A549 (cell line): ENCODE measurements around the gene PSMC6. TPM values are rescaled to one million over a fixed set of nuclear protein-coding genes. Genes with fewer than 3 reads are reported as not detected.

ENCODE experiments used
- ATAC-seq, 2 experiments: fragments of 200-7000 bp in 1 of 2; fragments of >200 bp in 1 of 2; cut with Nextera tagmentation in 1 of 2; cut with Tn5 transposase in 1 of 2; 3 replicates each; pipeline versions ENCODE4 v1.8.0 to v1.9.1; 2018 to 2020; ENCODE audit warnings: mild to moderate bottlenecking in 1 of 2, moderate library complexity in 1 of 2
- CTCF ChIA-PET: fragments of 300-600 bp; sonication (Branson Sonifier 250); formaldehyde crosslinking; extraction: SDS; loops from one replicate; lab custom pipeline; 2021; ENCODE audit warnings: antibody characterized with exemption, inconsistent platforms; lab: Yijun Ruan, JAX
- POLR2A ChIA-PET: fragments of 350-600 bp; formaldehyde crosslinking; extraction: SDS; loops from one replicate; lab custom pipeline; 2021; ENCODE audit warnings: antibody characterized with exemption, inconsistent platforms; lab: Yijun Ruan, JAX
- DNase-seq, 2 experiments: peaks; one replicate each; pipeline versions ENCODE4 v3.0.0 to v3.0.0-alpha.2; 2011 to 2016; ENCODE audit warnings: low read depth in 1 of 2, low spot score in 1 of 2
- FAIRE-seq: peaks from 2 replicates; lab custom pipeline; 2011; peaks lifted over from hg19 to GRCh38; lab: Jason Lieb, UNC
- H3K27ac ChIP-seq, 2 experiments: fragments of >200 bp; sonication (Bioruptor Twin); formaldehyde crosslinking; 3 replicates each; pipeline ENCODE4 v1.5.1; 2016 to 2017
- H3K4me1 ChIP-seq: fragments of >200 bp; sonication (Bioruptor Twin); formaldehyde crosslinking; 3 replicates; pipeline ENCODE4 v1.6.1; 2016
- H3K4me2 ChIP-seq: fragments of >200 bp; sonication (Bioruptor Twin); formaldehyde crosslinking; 3 replicates; pipeline ENCODE4 v1.6.1; 2016
- H3K4me3 ChIP-seq: fragments of >200 bp; sonication (Bioruptor Twin); formaldehyde crosslinking; 3 replicates; pipeline ENCODE4 v1.5.1; 2016
- H3K9me3 ChIP-seq: fragments of >200 bp; sonication (Bioruptor Twin); formaldehyde crosslinking; 3 replicates; pipeline ENCODE4 v1.6.1; 2016
- BHLHE40 ChIP-seq: IDR thresholded peaks from 2 replicates; pipeline ENCODE4 v1.6.1; 2012; ENCODE audit warnings: low read depth, low read length, inconsistent platforms
- CTCF ChIP-seq: fragments of >200 bp; sonication (Bioruptor Twin); formaldehyde crosslinking; IDR thresholded peaks from 3 replicates; pipeline ENCODE4 v1.5.1; 2016
- EHMT2 ChIP-seq: fragments of 200-600 bp; sonication (generic); IDR thresholded peaks from 2 replicates; pipeline ENCODE4 v1.6.1; 2016; ENCODE audit warnings: antibody characterized with exemption, low read depth, mild to moderate bottlenecking, moderate library complexity
- FOSB ChIP-seq: fragments of 250-450 bp; sonication (Bioruptor Pico); IDR thresholded peaks from 2 replicates; pipeline ENCODE4 v1.5.0; 2020; ENCODE audit warnings: mild to moderate bottlenecking, moderate library complexity
- FOSL2 ChIP-seq, 2 experiments: fragments of 450-650 bp in 1 of 2; fragments of >200 bp in 1 of 2; sonication (Bioruptor Twin) in 1 of 2; formaldehyde crosslinking; IDR thresholded peaks; 2 replicates each; pipeline versions ENCODE4 v1.5.0 to v1.6.1; 2016 to 2020; ENCODE audit warnings: mild to moderate bottlenecking in 1 of 2, moderate library complexity in 1 of 2
- FOXS1 ChIP-seq: fragments of 250-450 bp; sonication (Bioruptor Pico); IDR thresholded peaks from 2 replicates; pipeline ENCODE4 v1.5.0; 2020; ENCODE audit warnings: mild to moderate bottlenecking, moderate library complexity
- GATA3 ChIP-seq: IDR thresholded peaks from 2 replicates; pipeline ENCODE4 v1.6.1; 2012; ENCODE audit warnings: borderline replicate concordance
- HEYL ChIP-seq: fragments of 250-450 bp; sonication (Bioruptor Pico); IDR thresholded peaks from 2 replicates; pipeline ENCODE4 v1.8.0; 2021; ENCODE audit warnings: mild to moderate bottlenecking, moderate library complexity
- HOXB13 ChIP-seq: fragments of 250-450 bp; sonication (Bioruptor Pico); IDR thresholded peaks from 2 replicates; pipeline ENCODE4 v1.5.0; 2020; ENCODE audit warnings: low read depth, mild to moderate bottlenecking, moderate library complexity
- JUN ChIP-seq, 2 experiments: fragments of >200 bp; sonication (Bioruptor Twin); formaldehyde crosslinking; IDR thresholded peaks; 2 replicates in 1 of 2; 3 replicates in 1 of 2; pipeline ENCODE4 v1.6.1; 2016 to 2017
- KDM1A ChIP-seq: fragments of 200-600 bp; sonication (generic); IDR thresholded peaks from 2 replicates; pipeline ENCODE4 v1.6.1; 2016; ENCODE audit warnings: low read depth, mild to moderate bottlenecking
- MAZ ChIP-seq: fragments of 150-350 bp; IDR thresholded peaks from 2 replicates; pipeline ENCODE4 v1.6.1; 2014; ENCODE audit warnings: antibody characterized with exemption, low read depth, low read length, borderline replicate concordance
- NPAS2 ChIP-seq: fragments of 250-450 bp; sonication (Bioruptor Pico); IDR thresholded peaks from 2 replicates; pipeline ENCODE4 v1.8.0; 2022; ENCODE audit warnings: mild to moderate bottlenecking, moderate library complexity, borderline replicate concordance
- POLR2AphosphoS2 ChIP-seq: conservative IDR thresholded peaks from 2 replicates; pipeline ENCODE4 v1.6.1; 2012; ENCODE audit warnings: low read length, improper control_type of control experiment, inconsistent platforms
- REST ChIP-seq: fragments of 200-600 bp; sonication (generic); IDR thresholded peaks from 2 replicates; pipeline ENCODE4 v1.6.1; 2016; ENCODE audit warnings: antibody characterized with exemption, mild to moderate bottlenecking, moderate library complexity
- RNF2 ChIP-seq: fragments of 200-600 bp; sonication (generic); IDR thresholded peaks from 2 replicates; pipeline ENCODE4 v1.6.1; 2016; ENCODE audit warnings: low read depth, mild to moderate bottlenecking, antibody characterized with exemption, moderate library complexity, borderline replicate concordance
- SMC3 ChIP-seq: fragments of >200 bp; sonication (Bioruptor Twin); formaldehyde crosslinking; IDR thresholded peaks from 3 replicates; pipeline ENCODE4 v1.6.1; 2018; ENCODE audit warnings: inconsistent platforms
- TFCP2L1 ChIP-seq: fragments of 250-450 bp; sonication (Bioruptor Pico); IDR thresholded peaks from 2 replicates; pipeline ENCODE4 v1.5.0; 2021; ENCODE audit warnings: mild to moderate bottlenecking
- WGBS: methylation state at CpG from one replicate; pipeline ENCODE4 v1.1.6; 2017; ENCODE audit errors: missing lambda C conversion rate; 5-methylcytosine and 5-hydroxymethylcytosine counted together
- polyA plus RNA-seq, 4 experiments: library from polyadenylated mRNA; depleted of rRNA in 3 of 4; stranded (reverse); fragments of >200 nt; fragmentation: RNase III in 1 of 4; extraction: RNeasy Plus Mini Kit Qiagen cat#74134 plus additional on column Dnase treatment in 1 of 4; gene quantifications; 2 replicates in 3 of 4; 3 replicates in 1 of 4; pipeline ENCODE4 v1.2.3, GENCODE V29; 2011 to 2017

Gene PSMC6
- polyA plus RNA-seq, 2 of the 4 experiments (the other 2 are of a cell fraction): 147 to 180 TPM

GRCh38 chr14:52661314-52661713, 45.7 kb upstream of the PSMC6 start:
- ChIA-PET POLR2A (no interaction called here), CTCF (interaction anchor here (0.6 to 0.7 kb wide), 2 partner anchors 10 to 156 kb away, joined by 3 read pairs; no protein-coding TSS in a partner anchor)
- TF ChIP-seq BHLHE40: no peak
- no peak for TF ChIP-seq SMC3
- no peak for TF ChIP-seq EHMT2
- no peak for TF ChIP-seq JUN (IDR thresholded peaks at IDR 0.05)
- TF ChIP-seq NPAS2: no peak
- no peak for TF ChIP-seq MAZ
- no peak for TF ChIP-seq GATA3
- no peak for TF ChIP-seq REST
- no peak for TF ChIP-seq FOSB (CRISPR knock-in tag)
- no peak for TF ChIP-seq HOXB13 (CRISPR knock-in tag)
- no peak for TF ChIP-seq POLR2AphosphoS2
- TF ChIP-seq RNF2: no peak
- ATAC-seq (no peak), DNase-seq (no peak), FAIRE-seq (no peak)
- no peak overlapping the region for H3K4me3 ChIP-seq
- WGBS: 93% methylated on average over 2 of the region's 2 CpGs
- H3K9me3 ChIP-seq: no peaks in the 10 kb centered on the region
- no peaks in the 10 kb centered on the region for H3K4me1 ChIP-seq
- no peak overlapping the region for H3K4me2 ChIP-seq
- H3K27ac ChIP-seq: no peak overlapping the region

GRCh38 chr14:52663850-52664249, 43.1 kb upstream of the PSMC6 start:
- ChIA-PET CTCF (no interaction called here), POLR2A (no interaction called here)
- no peak for DNase-seq
- no peak overlapping the region for H3K4me2 ChIP-seq
- no peak overlapping the region for H3K27ac ChIP-seq
- no peak for TF ChIP-seq FOSL2 (IDR thresholded peaks at IDR 0.05)
- no peak for TF ChIP-seq FOSL2 (CRISPR knock-in tag; IDR thresholded peaks at IDR 0.05)
- TF ChIP-seq FOXS1 (CRISPR knock-in tag): no peak
- no peak for TF ChIP-seq HOXB13 (CRISPR knock-in tag)
- no peak for TF ChIP-seq HEYL (CRISPR knock-in tag)
- TF ChIP-seq KDM1A: no peak
- TF ChIP-seq POLR2AphosphoS2: no peak
- no peak overlapping the region for H3K4me3 ChIP-seq
- no peak for ATAC-seq
- H3K9me3 ChIP-seq: no peaks in the 10 kb centered on the region
- no peak for FAIRE-seq
- no peaks in the 10 kb centered on the region for H3K4me1 ChIP-seq
- WGBS: 85% methylated on average over 2 of the region's 2 CpGs

- no peaks in the 10 kb centered on the region for H3K4me1 ChIP-seq
- H3K27ac ChIP-seq: no peak overlapping the region
- ChIA-PET CTCF (interaction anchor here (1.0 kb wide), 1 partner anchor 17 kb away, joined by 3 read pairs; the partner anchor contains the start of gene ERO1A), POLR2A (no interaction called here)
- H3K4me2 ChIP-seq: no peak overlapping the region
- no peaks in the 10 kb centered on the region for H3K9me3 ChIP-seq
- DNase-seq: peak; percentile 26 to 34
- 86% methylated on average over 2 of the region's 2 CpGs for WGBS
- no peak overlapping the region for H3K4me3 ChIP-seq
- TF ChIP-seq TFCP2L1 (no peak), CTCF (peak; percentile 22; the same call in 1 of the 3 replicates)
- peak; percentile 70 to 71; a peak in 4 of 6 replicates for ATAC-seq
- FAIRE-seq: no peak
These were observed 28.4 kb upstream of the PSMC6 start for GRCh38 chr14:52678591-52678990.
